Spleen (tissue), 7 donors: Measurements from ENCODE around the gene BNIP3.

Experiments used
- CTCF ChIP-seq, 11 experiments: fragments of 200-600 bp in 7 of 11; fragments of 450-650 bp in 4 of 11; sonication (generic) in 4 of 11; IDR thresholded peaks in 8 of 11; conservative IDR thresholded peaks in 3 of 11; 1 replicate in 7 of 11; 2 replicates in 4 of 11; pipeline versions ENCODE4 v1.4.0 to v1.8.0; 2016 to 2021; ENCODE audit warnings: antibody characterized with exemption in 11 of 11, inconsistent platforms in 4 of 11, mild to moderate bottlenecking in 1 of 11
- POLR2AphosphoS5 ChIP-seq, 3 donors: sonication (generic); formaldehyde crosslinking; IDR thresholded peaks; one replicate each; pipeline ENCODE4 v1.5.1; 2017; ENCODE audit warnings: antibody characterized with exemption in 3 of 3
- donor health status: DM: no; HTN: no; CAD: no; lungs with moderate emphysema.
- donor health status: DM: no; HTN: no; CAD: no.
- donor health status: DM: no; HTN: no; CAD: no.

- no peak for TF ChIP-seq CTCF (IDR thresholded peaks at IDR 0.05 in 8 of 11, conservative IDR thresholded peaks at IDR 0.05 in 3 of 11)
- TF ChIP-seq POLR2AphosphoS5 (IDR thresholded peaks at IDR 0.05), result no peak
Measured at GRCh38 chr10:131973160-131973951, 8.4 kb downstream of the BNIP3 start.
